DOHH2 (cell line): ENCODE data around the gene EXOC3.

ENCODE experiments used
- CTCF ChIP-seq: fragments of 200-600 bp; sonication (generic); IDR thresholded peaks from one replicate; pipeline ENCODE4 v1.5.1; 2014; ENCODE audit warnings: antibody characterized with exemption, mild to moderate bottlenecking, low read depth, low read length; ENCODE audit not compliant: poor library complexity, severe bottlenecking
- EZH2phosphoT487 ChIP-seq: fragments of 200-600 bp; sonication (generic); IDR thresholded peaks from 2 replicates; pipeline ENCODE4 v1.6.1; 2017; ENCODE audit warnings: borderline replicate concordance, mild to moderate bottlenecking, antibody characterized with exemption, low read length, moderate library complexity, mixed read lengths

- no peak for TF ChIP-seq CTCF
- TF ChIP-seq EZH2phosphoT487 = no peak
Measured at GRCh38 chr5:483011-483410, 40.0 kb downstream of the EXOC3 start.
